Activated CD4-positive, alpha-beta T cell treated with anti-CD3 and anti-CD28 coated beads, Interleukin-2, amount 50 U/mL, for 4 hours (primary cell): ENCODE measurements around the gene DUSP1.

Source experiments
- DNase-seq, 2 experiments: peaks; one replicate each; pipeline ENCODE4 v3.0.0-alpha.2; 2020

DUSP1 gene

DNA sequence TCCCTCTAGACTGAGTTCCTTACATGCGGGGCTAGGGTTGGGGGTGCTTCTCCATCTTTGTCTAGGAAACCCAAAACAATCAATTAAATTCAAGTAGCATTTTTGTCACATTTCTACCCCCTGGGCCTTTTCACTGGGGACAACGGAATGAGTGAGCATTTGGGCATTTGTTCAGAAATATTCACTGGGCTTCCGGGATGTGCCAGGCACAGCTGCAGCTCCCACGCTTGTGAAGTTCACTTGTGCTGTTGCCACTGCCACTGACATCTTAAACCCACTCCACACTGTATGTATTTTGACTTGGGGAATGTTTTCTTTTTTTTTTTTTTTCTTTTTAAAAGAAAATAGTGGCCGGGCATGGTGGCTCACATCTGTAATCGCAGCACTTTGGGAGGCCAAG is 31.6 kb downstream of the DUSP1 start:
- DNase-seq: no peak

GRCh38 chr5:172736508-172737135 is 34.4 kb downstream of the DUSP1 start:
- DNase-seq: no peak

- no peak for DNase-seq
These were observed 35.7 kb downstream of the DUSP1 start for GRCh38 chr5:172735141-172735831.

- DNase-seq: no peak
These were observed 37.0 kb downstream of the DUSP1 start for GRCh38 chr5:172733974-172734346.

GRCh38 chr5:172733131-172733973 is 37.6 kb downstream of the DUSP1 start:
- no peak for DNase-seq

GRCh38 chr5:172732201-172732865 is 38.7 kb downstream of the DUSP1 start:
- DNase-seq: no peak

GRCh38 chr5:172731680-172732074 is 39.3 kb downstream of the DUSP1 start:
- DNase-seq: no peak

DNA sequence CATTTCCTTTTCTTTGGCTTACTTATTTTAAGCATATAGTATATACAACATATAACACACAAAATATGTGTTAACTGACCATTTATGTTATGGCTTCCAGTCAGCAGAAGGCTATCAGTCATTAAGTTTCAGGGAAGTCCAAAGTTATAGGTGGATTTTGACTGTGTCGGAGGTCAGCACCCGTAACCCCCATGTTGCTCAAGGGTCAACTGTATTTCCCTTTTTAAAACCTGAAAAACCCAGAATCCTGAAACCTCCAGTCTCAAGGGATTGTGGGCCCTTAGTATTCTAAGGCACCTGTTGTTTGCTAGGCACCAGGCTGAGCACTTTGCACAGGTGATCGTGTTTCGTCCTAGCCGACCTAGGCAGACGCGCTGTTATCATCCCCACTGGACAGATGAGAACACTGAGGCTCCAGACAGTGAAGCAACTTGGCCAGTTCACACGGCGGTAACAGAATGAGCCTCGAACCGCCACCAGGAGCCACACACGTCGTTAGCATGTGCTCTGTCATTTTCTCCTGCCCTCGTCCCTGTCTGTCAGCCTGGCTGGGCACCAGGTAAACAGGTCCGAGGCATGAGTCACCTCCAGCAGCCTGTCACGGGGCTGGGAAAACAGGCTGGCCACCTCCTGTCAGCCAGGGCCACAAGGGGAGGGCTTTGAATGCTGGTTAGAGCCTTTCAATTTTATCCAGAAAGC is 39.9 kb downstream of the DUSP1 start:
- DNase-seq: no peak

DNA sequence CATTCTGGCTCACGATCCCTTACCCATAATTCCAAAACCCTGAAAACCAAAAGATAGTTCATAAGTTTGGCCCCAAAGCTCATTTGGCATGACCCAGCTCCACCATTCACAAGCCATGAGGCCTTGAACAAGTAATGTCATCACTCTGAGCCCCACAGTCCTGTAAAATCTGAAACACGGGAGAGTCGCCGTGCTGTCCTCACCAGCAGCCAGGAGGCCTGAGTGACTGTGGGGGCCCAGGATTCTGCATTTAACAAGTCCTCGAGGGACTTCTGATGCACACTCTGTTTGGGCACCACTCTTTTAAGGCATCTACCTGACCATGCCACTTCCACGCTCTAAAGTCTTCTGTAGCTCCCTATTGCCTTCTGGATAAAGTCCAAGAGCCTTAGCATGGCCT is 40.8 kb downstream of the DUSP1 start:
- DNase-seq: no peak

- DNase-seq: no peak
These were observed 41.4 kb downstream of the DUSP1 start for GRCh38 chr5:172729588-172729987.

GRCh38 chr5:172728481-172729241 is 42.3 kb downstream of the DUSP1 start:
- DNase-seq: no peak

GRCh38 chr5:172727551-172727950 is 43.4 kb downstream of the DUSP1 start:
- no peak for DNase-seq

- no peak for DNase-seq
These were observed 44.0 kb downstream of the DUSP1 start for GRCh38 chr5:172726966-172727365.

DNA sequence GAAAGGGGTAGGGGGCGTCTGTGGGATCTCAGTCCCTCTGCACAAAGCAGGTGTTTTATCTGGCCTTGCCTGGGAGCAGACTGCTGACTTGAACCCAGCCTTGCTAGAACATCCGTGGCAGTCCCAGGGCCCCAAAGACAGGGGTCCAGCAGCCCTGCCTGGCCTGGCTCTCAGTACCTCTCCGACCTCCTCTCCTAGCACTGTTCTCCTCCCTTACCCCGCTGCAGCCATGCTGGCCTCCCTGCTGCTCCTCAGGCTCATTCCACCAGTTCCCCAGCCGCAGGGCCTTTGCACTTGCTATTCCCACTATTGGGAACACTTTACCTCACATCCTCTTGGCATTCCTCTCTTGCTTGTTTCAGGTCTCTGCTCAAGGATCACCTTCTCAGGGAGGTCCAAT is 45.2 kb downstream of the DUSP1 start:
- no peak for DNase-seq

DNA sequence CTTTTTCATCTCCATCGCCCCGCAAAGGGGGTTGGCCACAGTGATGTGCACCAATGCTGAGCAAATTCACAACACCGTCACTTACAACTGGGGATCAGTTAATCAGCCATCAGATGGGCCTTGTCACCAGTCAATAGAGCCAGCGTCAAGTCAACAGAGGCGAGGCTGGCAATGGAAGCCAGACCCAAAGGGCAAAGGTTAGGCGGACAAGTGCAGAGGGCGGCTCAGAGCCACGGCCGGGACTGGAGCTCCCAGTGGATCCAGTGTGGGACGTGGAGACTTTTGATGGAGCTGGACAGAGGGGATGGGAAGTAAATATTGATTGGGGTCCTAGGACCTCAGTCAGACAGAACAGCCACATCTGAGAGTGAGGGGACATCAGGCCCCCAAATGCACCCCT is 45.7 kb downstream of the DUSP1 start:
- no peak for DNase-seq

GRCh38 chr5:172724242-172725183 is 46.5 kb downstream of the DUSP1 start:
- DNase-seq: no peak

DNA sequence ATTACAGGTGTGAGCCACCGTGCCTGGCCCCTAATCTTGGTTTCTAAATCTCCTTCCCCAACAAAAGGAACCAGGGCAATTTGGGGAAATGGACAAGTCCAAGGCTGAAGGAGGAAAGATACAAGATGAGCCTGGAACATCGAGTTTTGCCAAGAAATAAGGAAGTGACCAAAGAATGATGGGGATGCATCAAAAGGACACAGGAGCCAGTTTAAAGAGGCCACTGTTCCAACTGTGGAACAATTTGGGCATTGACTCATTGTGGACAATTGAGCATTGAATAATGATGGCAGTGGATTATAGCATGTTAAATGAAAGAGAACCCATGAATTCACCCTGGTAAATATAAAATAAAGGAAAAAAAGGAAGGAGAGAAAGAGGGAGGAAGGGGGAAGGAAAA is 47.5 kb downstream of the DUSP1 start:
- DNase-seq: no peak

- DNase-seq: no peak
These were observed 48.6 kb downstream of the DUSP1 start for GRCh38 chr5:172722327-172722815.

DNA sequence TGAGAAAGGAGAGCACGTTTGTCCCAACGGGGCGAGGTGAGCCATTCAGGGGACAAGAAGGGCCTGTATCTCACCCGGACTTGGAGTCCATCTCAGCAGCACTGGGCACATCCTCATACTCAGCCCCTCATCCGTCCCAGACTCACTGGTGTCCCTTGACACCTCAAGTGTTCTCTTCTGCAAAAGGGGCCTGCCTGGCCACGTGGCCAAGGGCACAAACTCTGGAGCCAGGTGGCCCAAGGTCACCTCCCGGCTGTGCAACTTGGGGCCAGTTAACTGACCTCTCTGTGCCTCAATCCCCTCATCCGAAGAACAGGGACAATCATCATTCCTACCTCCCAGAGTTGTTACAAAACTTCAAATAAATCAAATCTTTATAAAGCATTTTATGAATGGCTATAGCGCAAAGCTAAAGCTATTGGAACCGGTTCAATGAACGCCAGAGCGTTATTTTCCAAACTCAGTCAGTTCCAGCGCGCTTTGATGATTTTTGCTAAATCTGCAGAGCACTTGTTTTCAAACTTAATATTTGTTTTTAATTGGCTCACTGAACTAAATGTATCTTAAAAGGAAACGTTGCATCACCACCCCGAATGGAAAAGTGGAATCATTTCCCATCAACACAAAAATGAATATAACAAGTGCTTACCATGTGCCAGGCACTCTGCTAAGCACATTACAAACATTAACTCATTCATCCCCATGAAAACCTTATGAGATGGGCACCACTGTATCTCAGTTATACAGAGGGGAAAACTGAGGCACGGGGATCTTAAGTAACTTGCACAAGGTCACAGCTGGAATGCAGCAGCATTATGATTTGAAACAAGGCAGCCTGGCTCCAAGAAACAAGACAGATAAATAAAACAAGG is 49.3 kb downstream of the DUSP1 start:
- DNase-seq: no peak

- no peak for DNase-seq
These were observed 50.3 kb downstream of the DUSP1 start for GRCh38 chr5:172720655-172721054.
